GM18508 (cell line): Measurements from ENCODE around the gene PLA2G4B.

Experiments used
- ATAC-seq: cut with Tn5 transposase; IDR thresholded peaks from one replicate; pipeline ENCODE4 v1.9.1; 2021; ENCODE audit warnings: moderate number of reproducible peaks; ENCODE audit not compliant: insufficient read depth, unreplicated experiment

The PLA2G4B gene

GRCh38 chr15:41848631-41849030, 10.0 kb downstream of the PLA2G4B start:
- ATAC-seq: no peak

GRCh38 chr15:41849204-41849603, 10.6 kb downstream of the PLA2G4B start:
- no peak for ATAC-seq

GRCh38 chr15:41849861-41850260, 11.2 kb downstream of the PLA2G4B start:
- no peak for ATAC-seq

GRCh38 chr15:41850482-41851166, 12.0 kb downstream of the PLA2G4B start:
- no peak for ATAC-seq

GRCh38 chr15:41851167-41851523, 12.5 kb downstream of the PLA2G4B start:
- ATAC-seq: no peak

GRCh38 chr15:41851755-41852370, 13.2 kb downstream of the PLA2G4B start:
- no peak for ATAC-seq

- ATAC-seq: no peak
Measured at GRCh38 chr15:41852736-41853590, 14.3 kb downstream of the PLA2G4B start.

GRCh38 chr15:41853831-41854230, 15.2 kb downstream of the PLA2G4B start:
- no peak for ATAC-seq

- ATAC-seq: no peak
Measured at GRCh38 chr15:41854443-41854842, 15.8 kb downstream of the PLA2G4B start.

- no peak for ATAC-seq
Measured at GRCh38 chr15:41855261-41855961, 16.8 kb downstream of the PLA2G4B start.

GRCh38 chr15:41856262-41856661, 17.6 kb downstream of the PLA2G4B start:
- ATAC-seq: no peak

- ATAC-seq: no peak
Measured at GRCh38 chr15:41856716-41857115, 18.1 kb downstream of the PLA2G4B start.

- no peak for ATAC-seq
Measured at GRCh38 chr15:41857316-41857715, 18.7 kb downstream of the PLA2G4B start.

GRCh38 chr15:41858756-41859155, 20.1 kb downstream of the PLA2G4B start:
- no peak for ATAC-seq

- no peak for ATAC-seq
Measured at GRCh38 chr15:41860049-41860828, 21.6 kb downstream of the PLA2G4B start.

- no peak for ATAC-seq
Measured at GRCh38 chr15:41861736-41862356, 23.2 kb downstream of the PLA2G4B start.

- ATAC-seq: no peak
Measured at GRCh38 chr15:41862515-41863116, 24.0 kb downstream of the PLA2G4B start.

GRCh38 chr15:41865490-41866055, 26.9 kb downstream of the PLA2G4B start:
- no peak for ATAC-seq

- ATAC-seq: no peak
Measured at GRCh38 chr15:41866263-41866703, 27.6 kb downstream of the PLA2G4B start.
